Astrocyte of the spinal cord (primary cell): ENCODE results near the gene DCST1.

Source experiments
- DNase-seq: peaks from one replicate; pipeline ENCODE4 v3.0.0; 2011; ENCODE audit warnings: low read depth, low spot score
- H3K4me3 ChIP-seq: 2 replicates; pipeline ENCODE4 v1.5.1; 2011; ENCODE audit warnings: low read depth, mild to moderate bottlenecking, low read length, moderate library complexity
- CTCF ChIP-seq: IDR thresholded peaks from 2 replicates; pipeline ENCODE4 v1.5.1; 2012; ENCODE audit warnings: low read depth, mild to moderate bottlenecking, low read length, inconsistent platforms
- in situ Hi-C: cut with HindIII; loops from 2 replicates; pipeline ENCODE4 v1.10.0; 2017; ENCODE audit warnings: low sequenced_read_pairs

The DCST1 gene

GRCh38 chr1:155019377-155020245 lies 14.0 kb upstream of the DCST1 start:
- no peak overlapping the region for H3K4me3 ChIP-seq
- DNase-seq: no peak
- TF ChIP-seq CTCF: no peak
- in situ Hi-C loops: no loop called here

- TF ChIP-seq CTCF: no peak
- DNase-seq: no peak
These were observed 11.3 kb upstream of the DCST1 start for GRCh38 chr1:155022136-155022926.

GRCh38 chr1:155022927-155023236 lies 10.7 kb upstream of the DCST1 start:
- TF ChIP-seq CTCF: no peak
- DNase-seq: no peak
- H3K4me3 ChIP-seq: no peak overlapping the region
- in situ Hi-C loops: no loop called here

More at GRCh38 chr1:155022136-155022926, 11.3 kb upstream of the DCST1 start:
- in situ Hi-C loops: no loop called here
- H3K4me3 ChIP-seq: no peak overlapping the region

- no peak for TF ChIP-seq CTCF
- no peak for DNase-seq
- in situ Hi-C loops: no loop called here
- H3K4me3 ChIP-seq: no peak overlapping the region
These were observed 10.0 kb upstream of the DCST1 start for GRCh38 chr1:155023627-155024026.

GRCh38 chr1:155024315-155024714 lies 9.3 kb upstream of the DCST1 start:
- no peak for DNase-seq
- H3K4me3 ChIP-seq: no peak overlapping the region
- in situ Hi-C loops: no loop called here
- no peak for TF ChIP-seq CTCF

GRCh38 chr1:155026154-155026553 lies 7.5 kb upstream of the DCST1 start:
- in situ Hi-C loops: no loop called here

More at GRCh38 chr1:155026154-155026553, 7.5 kb upstream of the DCST1 start:
- no peak overlapping the region for H3K4me3 ChIP-seq
- DNase-seq: no peak
- no peak for TF ChIP-seq CTCF
